GM23338 (cell line): ENCODE data around the gene OR5K3. TPM values are rescaled to one million over a fixed set of nuclear protein-coding genes. Genes with fewer than 3 reads are reported as not detected.

ENCODE experiments used
- ATAC-seq: fragments of 200-7000 bp; cut with Tn5 transposase; 3 replicates; pipeline ENCODE4 v1.9.1; 2020
- DNase-seq: peaks from one replicate; pipeline ENCODE4 v3.0.0-alpha.2; 2015; ENCODE audit warnings: low spot score
- H2AFZ ChIP-seq: fragments of 200-600 bp; sonication (generic); 2 replicates; pipeline ENCODE4 v1.8.0; 2016; ENCODE audit warnings: antibody characterized with exemption, mild to moderate bottlenecking, moderate library complexity
- H3F3A ChIP-seq: fragments of 200-600 bp; sonication (generic); replicated peaks from 2 replicates; pipeline ENCODE4 v1.8.0; 2017; ENCODE audit warnings: antibody characterized with exemption, mixed run types, low read depth
- H3K27ac ChIP-seq: fragments of 200-600 bp; sonication (generic); 2 replicates; pipeline ENCODE4 v1.6.1; 2016; ENCODE audit warnings: low read depth
- H3K27me3 ChIP-seq: fragments of 200-600 bp; sonication (generic); 2 replicates; pipeline ENCODE4 v1.8.0; 2016; ENCODE audit warnings: mild to moderate bottlenecking, mixed run types, moderate library complexity; ENCODE audit not compliant: insufficient read depth
- H3K36me3 ChIP-seq: fragments of 200-600 bp; sonication (generic); 2 replicates; pipeline ENCODE4 v1.8.0; 2016; ENCODE audit warnings: mild to moderate bottlenecking; ENCODE audit not compliant: insufficient read depth
- H3K4me1 ChIP-seq: fragments of 200-600 bp; sonication (generic); 2 replicates; pipeline ENCODE4 v1.8.0; 2016; ENCODE audit warnings: mild to moderate bottlenecking, moderate library complexity; ENCODE audit not compliant: insufficient read depth
- H3K4me2 ChIP-seq: fragments of 200-600 bp; sonication (generic); 2 replicates; pipeline ENCODE4 v1.7.1; 2017; ENCODE audit warnings: mixed run types
- H3K4me3 ChIP-seq: fragments of 200-600 bp; sonication (generic); 2 replicates; pipeline ENCODE4 v1.6.1; 2016; ENCODE audit warnings: mixed run types
- H3K79me2 ChIP-seq: fragments of 200-600 bp; sonication (generic); replicated peaks from 2 replicates; pipeline ENCODE4 v1.8.0; 2017; ENCODE audit warnings: mild to moderate bottlenecking; ENCODE audit not compliant: insufficient read depth
- H3K9me2 ChIP-seq: fragments of 200-600 bp; sonication (generic); 2 replicates; pipeline ENCODE4 v1.8.0; 2017; ENCODE audit not compliant: insufficient read depth
- H4K20me1 ChIP-seq: fragments of 200-600 bp; sonication (generic); replicated peaks from 2 replicates; pipeline ENCODE4 v1.8.0; 2017; ENCODE audit warnings: mild to moderate bottlenecking; ENCODE audit not compliant: insufficient read depth
- H3K27ac Mint-ChIP-seq: 2 replicates; pipeline ENCODE4 v1.8.0; 2020; ENCODE audit warnings: inconsistent platforms, mild to moderate bottlenecking, moderate library complexity, mixed read lengths
- H3K27me3 Mint-ChIP-seq: 3 replicates; pipeline ENCODE4 v1.8.0; 2022; ENCODE audit warnings: low read depth, mild to moderate bottlenecking, moderate library complexity, mixed read lengths, inconsistent platforms; ENCODE audit not compliant: insufficient read depth, poor library complexity
- H3K36me3 Mint-ChIP-seq: 3 replicates; pipeline ENCODE4 v1.8.0; 2021; ENCODE audit warnings: low read depth, mild to moderate bottlenecking, inconsistent platforms, moderate library complexity, mixed read lengths
- H3K4me1 Mint-ChIP-seq: 3 replicates; pipeline ENCODE4 v1.8.0; 2020; ENCODE audit warnings: mild to moderate bottlenecking, inconsistent platforms, mixed read lengths
- H3K4me3 Mint-ChIP-seq: 3 replicates; pipeline ENCODE4 v1.8.0; 2021; ENCODE audit warnings: moderate library complexity, mild to moderate bottlenecking, inconsistent platforms, mixed read lengths
- H3K9me3 Mint-ChIP-seq: 3 replicates; pipeline ENCODE4 v1.8.0; 2020; ENCODE audit warnings: moderate library complexity, mild to moderate bottlenecking, inconsistent platforms, mixed read lengths
- CREB1 ChIP-seq: fragments of 250-450 bp; sonication (Bioruptor Pico); IDR thresholded peaks from 2 replicates; pipeline ENCODE4 v1.5.0; 2020; ENCODE audit warnings: low read depth, mild to moderate bottlenecking, moderate library complexity
- EZH2 ChIP-seq: fragments of 200-600 bp; sonication (generic); IDR thresholded peaks from one replicate; pipeline ENCODE4 v1.8.0; 2017; ENCODE audit warnings: antibody characterized with exemption, mild to moderate bottlenecking, low read depth; ENCODE audit not compliant: unreplicated experiment
- EZH2phosphoT487 ChIP-seq: fragments of 200-600 bp; sonication (generic); IDR thresholded peaks from one replicate; pipeline ENCODE4 v1.8.1; 2018; ENCODE audit warnings: antibody characterized with exemption; ENCODE audit not compliant: unreplicated experiment
- JUNB ChIP-seq: IDR thresholded peaks from one replicate; pipeline ENCODE4 v1.6.1; 2016; ENCODE audit warnings: antibody characterized with exemption; ENCODE audit not compliant: unreplicated experiment
- NANOG ChIP-seq: IDR thresholded peaks from 2 replicates; pipeline ENCODE4 v1.6.1; 2016; ENCODE audit warnings: antibody characterized with exemption, borderline replicate concordance
- POLR2AphosphoS5 ChIP-seq: IDR thresholded peaks from 2 replicates; pipeline ENCODE4 v1.6.1; 2016; ENCODE audit warnings: antibody characterized with exemption, low read depth
- STAT1 ChIP-seq: IDR thresholded peaks from one replicate; pipeline ENCODE4 v1.6.1; 2016; ENCODE audit warnings: antibody characterized with exemption; ENCODE audit not compliant: unreplicated experiment
- ZNF114 ChIP-seq: fragments of 250-450 bp; sonication (Bioruptor Pico); IDR thresholded peaks from 2 replicates; pipeline ENCODE4 v1.5.0; 2020; ENCODE audit warnings: mild to moderate bottlenecking, moderate library complexity
- ZNF331 ChIP-seq: fragments of 250-450 bp; sonication (Bioruptor Pico); IDR thresholded peaks from 2 replicates; pipeline ENCODE4 v1.5.0; 2020; ENCODE audit warnings: low read depth, mild to moderate bottlenecking, moderate library complexity
- polyA plus RNA-seq: library from polyadenylated mRNA; unstranded; fragments of >200 nt; fragmentation: Nextera tagmentation; extraction: Ambion mirVana; gene quantifications from 2 replicates; pipeline ENCODE4 v1.2.1, GENCODE V29; 2016
- total RNA-seq: library from RNA; depleted of rRNA; stranded (reverse); fragments of >200 nt; shearing (Covaris generic); gene quantifications from 2 replicates; pipeline ENCODE4 v1.2.3, GENCODE V29; 2014
- TF ChIP-seq, protein P1 (sequence below): IDR thresholded peaks from one replicate; pipeline ENCODE4 v1.6.1; 2018; ENCODE audit warnings: antibody characterized with exemption; ENCODE audit not compliant: unreplicated experiment
- TF ChIP-seq, protein P2 (sequence below): IDR thresholded peaks from 2 replicates; pipeline ENCODE4 v1.6.1; 2016; ENCODE audit warnings: antibody characterized with exemption
- TF ChIP-seq, protein P3 (sequence below): fragments of 250-450 bp; sonication (Bioruptor Pico); IDR thresholded peaks from 2 replicates; pipeline ENCODE4 v1.5.0; 2020; ENCODE audit warnings: mild to moderate bottlenecking, moderate library complexity
- TF ChIP-seq, protein P4 (sequence below), 2 experiments: fragments of 200-600 bp in 1 of 2; sonication (generic) in 1 of 2; conservative IDR thresholded peaks; 2 replicates each; pipeline versions ENCODE4 v1.5.1 to v1.6.1; 2016 to 2017; ENCODE audit warnings: antibody characterized with exemption in 2 of 2, low read depth in 2 of 2, mild to moderate bottlenecking in 2 of 2, moderate library complexity in 1 of 2

The OR5K3 gene
- total and polyA plus RNA-seq, 2 experiments from 2014 or later, result not detected

DNA sequence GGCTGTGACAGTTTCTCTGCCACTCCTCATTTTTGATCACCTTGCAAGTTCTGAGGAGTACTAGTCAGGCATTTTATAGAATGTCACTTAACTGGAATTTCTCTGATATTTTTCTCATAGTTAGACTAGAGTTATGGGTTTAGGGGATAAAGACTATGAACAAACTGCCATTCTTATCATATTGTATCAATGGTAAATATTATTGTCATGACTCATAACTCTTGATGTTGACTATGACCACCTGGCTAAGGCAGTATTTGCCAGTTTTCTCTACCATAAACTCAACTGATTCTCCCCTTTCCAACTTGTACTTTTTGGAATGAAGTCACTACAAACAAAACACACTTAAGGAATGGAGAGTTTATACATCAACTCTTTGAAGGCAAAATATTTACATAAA is 49.8 kb downstream of the OR5K3 start:
- Histone ChIP-seq H3F3A (no peaks in the 10 kb centered on the region), H3K4me2 (no peak overlapping the region), H3K4me3 (no peak overlapping the region), H3K79me2 (no peaks in the 10 kb centered on the region), H3K27me3 (no peaks in the 10 kb centered on the region), H3K27ac (no peak overlapping the region), H4K20me1 (no peaks in the 10 kb centered on the region), H2AFZ (no peak overlapping the region), H3K4me1 (no peaks in the 10 kb centered on the region), H3K9me2 (peaks cover 9% of the 10 kb centered on the region), H3K36me3 (no peaks in the 10 kb centered on the region)
- no peak for TF ChIP-seq EZH2
- TF ChIP-seq, protein P1, sequence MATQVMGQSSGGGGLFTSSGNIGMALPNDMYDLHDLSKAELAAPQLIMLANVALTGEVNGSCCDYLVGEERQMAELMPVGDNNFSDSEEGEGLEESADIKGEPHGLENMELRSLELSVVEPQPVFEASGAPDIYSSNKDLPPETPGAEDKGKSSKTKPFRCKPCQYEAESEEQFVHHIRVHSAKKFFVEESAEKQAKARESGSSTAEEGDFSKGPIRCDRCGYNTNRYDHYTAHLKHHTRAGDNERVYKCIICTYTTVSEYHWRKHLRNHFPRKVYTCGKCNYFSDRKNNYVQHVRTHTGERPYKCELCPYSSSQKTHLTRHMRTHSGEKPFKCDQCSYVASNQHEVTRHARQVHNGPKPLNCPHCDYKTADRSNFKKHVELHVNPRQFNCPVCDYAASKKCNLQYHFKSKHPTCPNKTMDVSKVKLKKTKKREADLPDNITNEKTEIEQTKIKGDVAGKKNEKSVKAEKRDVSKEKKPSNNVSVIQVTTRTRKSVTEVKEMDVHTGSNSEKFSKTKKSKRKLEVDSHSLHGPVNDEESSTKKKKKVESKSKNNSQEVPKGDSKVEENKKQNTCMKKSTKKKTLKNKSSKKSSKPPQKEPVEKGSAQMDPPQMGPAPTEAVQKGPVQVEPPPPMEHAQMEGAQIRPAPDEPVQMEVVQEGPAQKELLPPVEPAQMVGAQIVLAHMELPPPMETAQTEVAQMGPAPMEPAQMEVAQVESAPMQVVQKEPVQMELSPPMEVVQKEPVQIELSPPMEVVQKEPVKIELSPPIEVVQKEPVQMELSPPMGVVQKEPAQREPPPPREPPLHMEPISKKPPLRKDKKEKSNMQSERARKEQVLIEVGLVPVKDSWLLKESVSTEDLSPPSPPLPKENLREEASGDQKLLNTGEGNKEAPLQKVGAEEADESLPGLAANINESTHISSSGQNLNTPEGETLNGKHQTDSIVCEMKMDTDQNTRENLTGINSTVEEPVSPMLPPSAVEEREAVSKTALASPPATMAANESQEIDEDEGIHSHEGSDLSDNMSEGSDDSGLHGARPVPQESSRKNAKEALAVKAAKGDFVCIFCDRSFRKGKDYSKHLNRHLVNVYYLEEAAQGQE, result no peak
- no peak for TF ChIP-seq JUNB
- TF ChIP-seq, protein P2, sequence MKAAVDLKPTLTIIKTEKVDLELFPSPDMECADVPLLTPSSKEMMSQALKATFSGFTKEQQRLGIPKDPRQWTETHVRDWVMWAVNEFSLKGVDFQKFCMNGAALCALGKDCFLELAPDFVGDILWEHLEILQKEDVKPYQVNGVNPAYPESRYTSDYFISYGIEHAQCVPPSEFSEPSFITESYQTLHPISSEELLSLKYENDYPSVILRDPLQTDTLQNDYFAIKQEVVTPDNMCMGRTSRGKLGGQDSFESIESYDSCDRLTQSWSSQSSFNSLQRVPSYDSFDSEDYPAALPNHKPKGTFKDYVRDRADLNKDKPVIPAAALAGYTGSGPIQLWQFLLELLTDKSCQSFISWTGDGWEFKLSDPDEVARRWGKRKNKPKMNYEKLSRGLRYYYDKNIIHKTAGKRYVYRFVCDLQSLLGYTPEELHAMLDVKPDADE, result no peak
- no peak for TF ChIP-seq EZH2phosphoT487
- TF ChIP-seq, protein P3, sequence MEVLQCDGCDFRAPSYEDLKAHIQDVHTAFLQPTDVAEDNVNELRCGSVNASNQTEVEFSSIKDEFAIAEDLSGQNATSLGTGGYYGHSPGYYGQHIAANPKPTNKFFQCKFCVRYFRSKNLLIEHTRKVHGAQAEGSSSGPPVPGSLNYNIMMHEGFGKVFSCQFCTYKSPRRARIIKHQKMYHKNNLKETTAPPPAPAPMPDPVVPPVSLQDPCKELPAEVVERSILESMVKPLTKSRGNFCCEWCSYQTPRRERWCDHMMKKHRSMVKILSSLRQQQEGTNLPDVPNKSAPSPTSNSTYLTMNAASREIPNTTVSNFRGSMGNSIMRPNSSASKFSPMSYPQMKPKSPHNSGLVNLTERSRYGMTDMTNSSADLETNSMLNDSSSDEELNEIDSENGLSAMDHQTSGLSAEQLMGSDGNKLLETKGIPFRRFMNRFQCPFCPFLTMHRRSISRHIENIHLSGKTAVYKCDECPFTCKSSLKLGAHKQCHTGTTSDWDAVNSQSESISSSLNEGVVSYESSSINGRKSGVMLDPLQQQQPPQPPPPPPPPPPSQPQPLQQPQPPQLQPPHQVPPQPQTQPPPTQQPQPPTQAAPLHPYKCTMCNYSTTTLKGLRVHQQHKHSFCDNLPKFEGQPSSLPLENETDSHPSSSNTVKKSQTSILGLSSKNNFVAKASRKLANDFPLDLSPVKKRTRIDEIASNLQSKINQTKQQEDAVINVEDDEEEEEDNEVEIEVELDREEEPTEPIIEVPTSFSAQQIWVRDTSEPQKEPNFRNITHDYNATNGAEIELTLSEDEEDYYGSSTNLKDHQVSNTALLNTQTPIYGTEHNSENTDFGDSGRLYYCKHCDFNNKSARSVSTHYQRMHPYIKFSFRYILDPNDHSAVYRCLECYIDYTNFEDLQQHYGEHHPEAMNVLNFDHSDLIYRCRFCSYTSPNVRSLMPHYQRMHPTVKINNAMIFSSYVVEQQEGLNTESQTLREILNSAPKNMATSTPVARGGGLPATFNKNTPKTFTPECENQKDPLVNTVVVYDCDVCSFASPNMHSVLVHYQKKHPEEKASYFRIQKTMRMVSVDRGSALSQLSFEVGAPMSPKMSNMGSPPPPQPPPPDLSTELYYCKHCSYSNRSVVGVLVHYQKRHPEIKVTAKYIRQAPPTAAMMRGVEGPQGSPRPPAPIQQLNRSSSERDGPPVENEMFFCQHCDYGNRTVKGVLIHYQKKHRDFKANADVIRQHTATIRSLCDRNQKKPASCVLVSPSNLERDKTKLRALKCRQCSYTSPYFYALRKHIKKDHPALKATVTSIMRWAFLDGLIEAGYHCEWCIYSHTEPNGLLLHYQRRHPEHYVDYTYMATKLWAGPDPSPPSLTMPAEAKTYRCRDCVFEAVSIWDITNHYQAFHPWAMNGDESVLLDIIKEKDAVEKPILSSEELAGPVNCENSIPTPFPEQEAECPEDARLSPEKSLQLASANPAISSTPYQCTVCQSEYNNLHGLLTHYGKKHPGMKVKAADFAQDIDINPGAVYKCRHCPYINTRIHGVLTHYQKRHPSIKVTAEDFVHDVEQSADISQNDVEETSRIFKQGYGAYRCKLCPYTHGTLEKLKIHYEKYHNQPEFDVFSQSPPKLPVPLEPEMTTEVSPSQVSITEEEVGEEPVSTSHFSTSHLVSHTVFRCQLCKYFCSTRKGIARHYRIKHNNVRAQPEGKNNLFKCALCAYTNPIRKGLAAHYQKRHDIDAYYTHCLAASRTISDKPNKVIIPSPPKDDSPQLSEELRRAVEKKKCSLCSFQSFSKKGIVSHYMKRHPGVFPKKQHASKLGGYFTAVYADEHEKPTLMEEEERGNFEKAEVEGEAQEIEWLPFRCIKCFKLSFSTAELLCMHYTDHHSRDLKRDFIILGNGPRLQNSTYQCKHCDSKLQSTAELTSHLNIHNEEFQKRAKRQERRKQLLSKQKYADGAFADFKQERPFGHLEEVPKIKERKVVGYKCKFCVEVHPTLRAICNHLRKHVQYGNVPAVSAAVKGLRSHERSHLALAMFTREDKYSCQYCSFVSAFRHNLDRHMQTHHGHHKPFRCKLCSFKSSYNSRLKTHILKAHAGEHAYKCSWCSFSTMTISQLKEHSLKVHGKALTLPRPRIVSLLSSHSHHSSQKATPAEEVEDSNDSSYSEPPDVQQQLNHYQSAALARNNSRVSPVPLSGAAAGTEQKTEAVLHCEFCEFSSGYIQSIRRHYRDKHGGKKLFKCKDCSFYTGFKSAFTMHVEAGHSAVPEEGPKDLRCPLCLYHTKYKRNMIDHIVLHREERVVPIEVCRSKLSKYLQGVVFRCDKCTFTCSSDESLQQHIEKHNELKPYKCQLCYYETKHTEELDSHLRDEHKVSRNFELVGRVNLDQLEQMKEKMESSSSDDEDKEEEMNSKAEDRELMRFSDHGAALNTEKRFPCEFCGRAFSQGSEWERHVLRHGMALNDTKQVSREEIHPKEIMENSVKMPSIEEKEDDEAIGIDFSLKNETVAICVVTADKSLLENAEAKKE (CRISPR knock-in tag), result no peak
- no peak for TF ChIP-seq ZNF331 (CRISPR knock-in tag)
- TF ChIP-seq POLR2AphosphoS5, result no peak
- TF ChIP-seq, protein P4, sequence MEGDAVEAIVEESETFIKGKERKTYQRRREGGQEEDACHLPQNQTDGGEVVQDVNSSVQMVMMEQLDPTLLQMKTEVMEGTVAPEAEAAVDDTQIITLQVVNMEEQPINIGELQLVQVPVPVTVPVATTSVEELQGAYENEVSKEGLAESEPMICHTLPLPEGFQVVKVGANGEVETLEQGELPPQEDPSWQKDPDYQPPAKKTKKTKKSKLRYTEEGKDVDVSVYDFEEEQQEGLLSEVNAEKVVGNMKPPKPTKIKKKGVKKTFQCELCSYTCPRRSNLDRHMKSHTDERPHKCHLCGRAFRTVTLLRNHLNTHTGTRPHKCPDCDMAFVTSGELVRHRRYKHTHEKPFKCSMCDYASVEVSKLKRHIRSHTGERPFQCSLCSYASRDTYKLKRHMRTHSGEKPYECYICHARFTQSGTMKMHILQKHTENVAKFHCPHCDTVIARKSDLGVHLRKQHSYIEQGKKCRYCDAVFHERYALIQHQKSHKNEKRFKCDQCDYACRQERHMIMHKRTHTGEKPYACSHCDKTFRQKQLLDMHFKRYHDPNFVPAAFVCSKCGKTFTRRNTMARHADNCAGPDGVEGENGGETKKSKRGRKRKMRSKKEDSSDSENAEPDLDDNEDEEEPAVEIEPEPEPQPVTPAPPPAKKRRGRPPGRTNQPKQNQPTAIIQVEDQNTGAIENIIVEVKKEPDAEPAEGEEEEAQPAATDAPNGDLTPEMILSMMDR (conservative IDR thresholded peaks at IDR 0.05; ENCODE audit: low read depth in 2 of 2), result no peak
- TF ChIP-seq NANOG, result no peak
- no peak for TF ChIP-seq ZNF114 (CRISPR knock-in tag)
- no peak for TF ChIP-seq CREB1 (CRISPR knock-in tag)
- no peak for TF ChIP-seq STAT1
- Mint-ChIP-seq H3K9me3 (no peaks in the 10 kb centered on the region), H3K4me1 (no peaks in the 10 kb centered on the region), H3K36me3 (no peaks in the 10 kb centered on the region), H3K27me3 (no peaks in the 10 kb centered on the region), H3K4me3 (no peak overlapping the region), H3K27ac (no peak overlapping the region)
- ATAC-seq (no peak), DNase-seq (no peak)
